Hepatocyte (in vitro differentiated cells): Measurements from ENCODE around the gene OR13C8.

Experiments
- CTCF ChIP-seq: fragments of 200-600 bp; sonication (generic); IDR thresholded peaks from 2 replicates; pipeline ENCODE4 v1.5.1; 2016; ENCODE audit warnings: antibody characterized with exemption, mild to moderate bottlenecking; ENCODE audit not compliant: poor library complexity
- EZH2 ChIP-seq: fragments of 200-600 bp; sonication (generic); IDR thresholded peaks from 2 replicates; pipeline ENCODE4 v1.6.1; 2016; ENCODE audit warnings: antibody characterized with exemption, mild to moderate bottlenecking, borderline replicate concordance

- TF ChIP-seq EZH2 (no peak), CTCF (no peak)
These were observed 4.6 kb upstream of the OR13C8 start for GRCh38 chr9:104564358-104564757.
